ENCODE measurements around the gene PHF23.
A peak's percentile ranks its signal among the peaks of the same experiment; 100 is the strongest.

Gene PHF23

GRCh38 chr17:7239091-7240027 is at the start of gene PHF23:
Gene PHF23 (minus strand): TSS chr17:7239457. CDS start chr17:7239279, 178 bp downstream.
- DNase-seq (ENCODE audit: low read depth in 1 of 2, low spot score in 1 of 2) = peak; percentile 94 to 96

GRCh38 chr17:7285679-7286078 is 46.4 kb upstream of the PHF23 start:
- no peak for DNase-seq (ENCODE audit: low read depth in 1 of 2, low spot score in 1 of 2)

GRCh38 chr17:7284911-7285310 is 45.7 kb upstream of the PHF23 start:
- DNase-seq (ENCODE audit: low read depth in 1 of 2, low spot score in 1 of 2) = no peak

- DNase-seq (ENCODE audit: low read depth in 1 of 2, low spot score in 1 of 2) = no peak
These were observed 44.4 kb upstream of the PHF23 start for GRCh38 chr17:7283471-7284216.

GRCh38 chr17:7282752-7283321 is 43.6 kb upstream of the PHF23 start:
- DNase-seq (ENCODE audit: low read depth in 1 of 2, low spot score in 1 of 2) = no peak

- no peak for DNase-seq (ENCODE audit: low read depth in 1 of 2, low spot score in 1 of 2)
These were observed 42.9 kb upstream of the PHF23 start for GRCh38 chr17:7281953-7282751.

GRCh38 chr17:7281074-7281952 is 42.1 kb upstream of the PHF23 start, which contains the start of gene SLC2A4:
Gene SLC2A4 (plus strand): TSS chr17:7281718. CDS start chr17:7281935, 217 bp downstream.
- DNase-seq (ENCODE audit: low read depth in 1 of 2, low spot score in 1 of 2) = peak; percentile 64 to 87

GRCh38 chr17:7280519-7281073 is 41.3 kb upstream of the PHF23 start:
- DNase-seq (ENCODE audit: low read depth in 1 of 2, low spot score in 1 of 2) = peak; percentile 76 to 77

- DNase-seq (ENCODE audit: low read depth in 1 of 2, low spot score in 1 of 2) = no peak
These were observed 40.2 kb upstream of the PHF23 start for GRCh38 chr17:7279448-7279847.

- no peak for DNase-seq (ENCODE audit: low read depth in 1 of 2, low spot score in 1 of 2)
These were observed 27.5 kb upstream of the PHF23 start for GRCh38 chr17:7266784-7267183.

GRCh38 chr17:7263801-7264078 is 24.5 kb upstream of the PHF23 start:
- no peak for DNase-seq (ENCODE audit: low read depth in 1 of 2, low spot score in 1 of 2)

- no peak for DNase-seq (ENCODE audit: low read depth in 1 of 2, low spot score in 1 of 2)
These were observed 23.9 kb upstream of the PHF23 start for GRCh38 chr17:7262935-7263800.

- no peak for DNase-seq (ENCODE audit: low read depth in 1 of 2, low spot score in 1 of 2)
These were observed 23.1 kb upstream of the PHF23 start, which contains the start of gene CLDN7 for GRCh38 chr17:7262192-7262934. Gene CLDN7 (minus strand): TSS chr17:7262478. CDS start chr17:7262043, 435 bp downstream.

GRCh38 chr17:7261379-7262191 is 22.3 kb upstream of the PHF23 start:
- no peak for DNase-seq (ENCODE audit: low read depth in 1 of 2, low spot score in 1 of 2)

GRCh38 chr17:7260651-7261378 is 21.6 kb upstream of the PHF23 start:
- DNase-seq (ENCODE audit: low read depth in 1 of 2, low spot score in 1 of 2) = no peak

GRCh38 chr17:7260151-7260550 is 20.9 kb upstream of the PHF23 start:
- DNase-seq (ENCODE audit: low read depth in 1 of 2, low spot score in 1 of 2) = no peak

GRCh38 chr17:7259555-7259889 is 20.3 kb upstream of the PHF23 start:
- no peak for DNase-seq (ENCODE audit: low read depth in 1 of 2, low spot score in 1 of 2)
